IPS-11a (cell line): ENCODE measurements around the gene GNB3.
"Not testable (repeated sequence)": the region's sequence is repeated elsewhere in the genome, so short reads cannot be mapped to it uniquely, and the experiment has no call there.

ENCODE experiments used
- H3K4me3 ChIP-seq: one replicate; pipeline ENCODE4 v1.5.1; 2013; ENCODE audit warnings: low read depth, low read length, control low read depth

The GNB3 gene

DNA sequence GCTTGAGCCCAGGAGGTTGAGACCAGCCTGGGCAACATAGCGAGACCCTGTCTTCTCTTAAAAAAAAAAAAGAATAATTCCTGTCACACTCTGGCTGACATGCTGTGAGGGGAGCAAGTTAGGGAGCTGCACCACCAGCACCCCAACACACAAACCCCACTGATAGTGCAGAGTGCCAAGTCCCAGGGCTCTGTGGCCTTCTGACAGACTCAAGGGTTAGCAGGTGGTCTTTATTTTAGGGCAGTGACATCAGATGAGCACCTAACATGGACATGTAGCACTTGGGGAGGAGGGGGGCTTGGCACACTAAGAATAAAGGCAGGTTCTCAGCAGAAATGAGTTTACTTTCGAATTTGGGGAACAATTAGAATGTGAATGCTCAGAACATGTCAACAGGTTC, 18.1 kb downstream of the GNB3 start:
- no peak overlapping the region for H3K4me3 ChIP-seq

DNA sequence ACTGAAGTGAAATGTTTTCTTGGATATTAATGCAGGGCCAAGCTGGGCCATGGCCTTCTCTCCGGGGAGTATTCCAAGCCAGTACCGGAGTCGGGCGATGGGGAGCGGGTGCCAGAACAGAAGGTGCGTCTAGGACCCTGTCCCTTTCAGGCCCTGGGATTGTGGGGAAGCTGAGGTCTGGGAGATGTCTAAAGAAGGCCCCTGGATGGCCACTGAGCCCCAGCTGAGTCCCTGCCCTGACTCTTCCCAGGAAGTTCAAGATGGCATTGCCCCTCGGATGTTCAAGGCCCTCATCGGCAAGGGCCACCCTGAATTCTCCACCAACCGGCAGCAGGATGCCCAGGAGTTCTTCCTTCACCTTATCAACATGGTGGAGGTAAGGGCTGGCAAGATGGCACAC, 19.4 kb downstream of the GNB3 start:
- no peak overlapping the region for H3K4me3 ChIP-seq

DNA sequence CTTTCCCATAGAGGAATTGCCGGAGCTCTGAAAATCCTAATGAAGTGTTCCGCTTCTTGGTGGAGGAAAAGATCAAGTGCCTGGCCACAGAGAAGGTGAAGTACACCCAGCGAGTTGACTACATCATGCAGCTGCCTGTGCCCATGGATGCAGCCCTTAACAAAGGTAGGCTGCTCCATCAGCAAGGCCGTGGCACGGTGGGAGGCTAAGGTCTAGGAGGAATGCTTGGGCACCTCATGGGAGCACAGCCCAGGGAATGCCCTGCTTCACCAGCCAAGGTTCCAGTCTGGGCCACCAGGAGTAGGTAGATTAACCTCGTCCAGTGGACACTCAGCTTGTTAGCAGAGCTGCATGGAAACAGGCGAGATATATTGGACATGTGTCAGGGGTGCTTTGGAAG, 20.2 kb downstream of the GNB3 start:
- H3K4me3 ChIP-seq, result no peak overlapping the region

DNA sequence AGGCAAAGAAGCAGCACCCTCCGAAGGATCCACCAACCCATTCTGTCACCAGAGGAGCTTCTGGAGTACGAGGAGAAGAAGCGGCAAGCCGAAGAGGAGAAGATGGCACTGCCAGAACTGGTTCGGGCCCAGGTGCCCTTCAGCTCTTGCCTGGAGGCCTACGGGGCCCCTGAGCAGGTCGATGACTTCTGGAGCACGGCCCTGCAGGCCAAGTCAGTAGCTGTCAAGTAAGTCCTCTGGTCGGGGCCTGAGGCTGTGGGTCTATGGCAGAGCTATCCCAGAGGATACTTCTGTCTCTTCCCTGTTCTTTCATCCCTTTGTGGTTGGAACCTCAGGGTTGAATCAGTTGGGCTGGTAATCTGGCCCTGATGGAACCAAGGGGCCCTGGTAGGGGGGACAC, 20.7 kb downstream of the GNB3 start:
- H3K4me3 ChIP-seq, result no peak overlapping the region

DNA sequence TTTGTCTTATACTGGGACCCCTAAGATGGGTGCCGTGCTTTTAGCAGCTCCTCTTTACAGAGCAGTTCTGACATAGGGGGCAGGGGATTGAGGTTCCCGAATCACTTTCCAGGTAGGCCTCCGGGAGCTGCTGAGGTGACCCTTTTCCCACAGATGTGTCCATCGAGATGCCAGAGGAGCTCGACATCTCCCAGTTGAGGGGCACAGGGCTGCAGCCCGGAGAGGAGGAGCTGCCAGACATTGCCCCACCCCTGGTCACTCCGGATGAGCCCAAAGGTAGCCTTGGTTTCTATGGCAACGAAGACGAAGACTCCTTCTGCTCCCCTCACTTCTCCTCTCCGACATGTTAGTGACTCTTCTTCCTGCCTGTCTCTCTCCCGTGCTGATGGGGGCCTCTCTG, 22.3 kb downstream of the GNB3 start:
- no peak overlapping the region for H3K4me3 ChIP-seq

DNA sequence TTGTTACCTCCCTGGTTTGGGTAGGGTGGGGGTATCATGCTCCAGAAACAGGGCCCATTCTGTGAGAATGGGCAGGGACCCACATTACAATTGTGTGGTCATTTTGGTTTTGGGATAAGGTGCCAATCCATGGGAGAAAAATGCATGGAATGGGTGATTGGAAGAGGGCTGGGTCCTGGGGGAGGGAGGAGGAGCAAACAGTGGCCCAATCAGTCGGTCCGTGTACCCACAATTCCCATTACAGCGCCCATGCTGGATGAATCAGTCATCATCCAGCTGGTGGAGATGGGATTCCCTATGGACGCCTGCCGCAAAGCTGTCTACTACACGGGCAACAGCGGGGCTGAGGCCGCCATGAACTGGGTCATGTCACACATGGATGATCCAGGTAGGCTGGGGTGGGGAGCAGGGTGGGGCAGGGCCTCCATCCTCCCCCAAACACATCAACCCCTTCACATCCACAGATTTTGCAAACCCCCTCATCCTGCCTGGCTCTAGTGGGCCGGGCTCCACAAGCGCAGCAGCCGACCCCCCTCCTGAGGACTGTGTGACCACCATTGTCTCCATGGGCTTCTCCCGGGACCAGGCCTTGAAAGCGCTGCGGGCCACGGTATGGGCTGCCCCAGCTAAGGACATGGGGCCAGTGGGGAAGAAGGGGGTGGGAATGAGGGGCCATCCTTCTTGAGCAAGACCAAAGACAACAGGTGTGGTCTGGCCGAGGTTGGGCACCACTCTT, 23.0 kb downstream of the GNB3 start:
- no peak overlapping the region for H3K4me3 ChIP-seq

DNA sequence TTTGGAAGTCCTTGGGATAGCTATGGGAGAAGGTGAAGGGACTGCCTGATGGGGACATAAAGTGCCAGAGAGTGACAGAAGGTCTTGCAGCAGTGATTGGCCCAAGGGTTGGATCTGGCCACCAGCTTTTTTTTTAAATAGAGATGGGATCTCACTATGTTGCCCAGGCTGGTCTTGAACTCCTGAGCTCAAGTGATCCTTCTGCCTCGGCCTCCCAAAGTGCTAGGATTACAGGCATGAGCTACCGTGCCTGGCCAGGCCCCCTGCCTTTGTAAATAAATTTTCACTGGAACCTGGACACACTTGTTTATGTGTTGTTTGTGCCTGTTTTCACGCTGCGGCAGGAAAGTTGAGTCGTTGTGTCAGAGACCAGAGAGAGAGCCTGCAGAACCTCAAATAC, 24.6 kb downstream of the GNB3 start:
- H3K4me3 ChIP-seq, result not testable (repeated sequence)

DNA sequence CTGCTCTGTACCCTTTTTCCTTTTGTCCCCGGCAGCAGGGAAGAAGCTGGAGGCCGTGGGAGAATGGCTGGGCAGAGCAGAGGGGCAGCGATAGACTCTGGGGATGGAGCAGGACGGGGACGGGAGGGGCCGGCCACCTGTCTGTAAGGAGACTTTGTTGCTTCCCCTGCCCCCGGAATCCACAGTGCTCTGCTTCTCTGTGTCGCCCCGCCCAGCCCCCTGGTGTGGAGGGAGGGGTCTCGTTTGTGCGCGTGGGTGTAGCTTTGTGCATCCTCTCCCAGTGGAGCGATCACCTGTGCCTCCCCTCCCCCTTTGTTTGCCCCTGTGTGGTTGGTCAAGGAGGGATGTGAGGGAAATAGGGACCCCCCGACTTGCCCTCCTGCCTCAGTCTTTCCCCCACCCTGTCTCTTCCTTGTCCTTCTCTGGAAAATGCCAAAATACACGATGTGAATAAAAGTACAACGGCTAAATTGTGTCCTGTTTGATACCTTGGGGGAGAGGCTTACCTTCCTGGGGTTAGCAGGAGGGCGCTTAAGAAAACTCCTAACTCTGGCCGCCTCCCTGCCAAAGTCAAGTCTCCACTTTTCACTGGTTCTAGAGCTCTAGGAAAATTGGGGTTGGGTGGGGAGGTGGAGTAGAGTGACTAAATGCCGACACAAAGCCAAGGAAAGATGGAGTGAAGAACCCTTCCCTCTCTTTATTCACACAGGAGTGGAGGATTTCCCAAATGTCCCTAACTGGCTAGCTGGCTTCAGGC, 25.6 kb downstream of the GNB3 start:
- peak overlapping the region; percentile 54 for H3K4me3 ChIP-seq

DNA sequence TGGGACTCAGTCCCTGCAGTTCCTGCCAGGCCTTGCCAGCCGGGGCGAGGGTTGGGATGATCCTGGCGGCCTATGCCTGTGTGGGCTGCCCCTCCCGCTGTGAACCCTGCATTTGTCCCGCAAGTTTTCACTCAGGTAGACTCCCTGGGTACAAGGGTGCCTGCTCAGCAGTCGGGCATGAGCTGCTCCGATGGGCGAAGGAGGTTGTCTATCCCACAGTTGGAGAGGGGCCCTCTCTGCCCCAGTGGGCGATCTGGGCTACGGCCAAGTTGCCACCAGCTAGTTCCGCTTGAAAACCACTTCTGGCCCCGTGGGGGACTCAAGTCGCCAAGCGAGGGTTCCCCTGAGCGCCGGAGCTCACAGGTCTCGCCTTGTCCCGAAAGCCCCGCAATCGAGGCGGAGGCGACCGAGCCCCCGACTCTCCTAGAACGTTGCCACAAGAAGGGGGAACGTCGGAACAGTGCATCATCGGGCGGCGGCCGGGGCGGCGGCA, 26.2 kb downstream of the GNB3 start:
- peak overlapping the region; percentile 54 for H3K4me3 ChIP-seq

DNA sequence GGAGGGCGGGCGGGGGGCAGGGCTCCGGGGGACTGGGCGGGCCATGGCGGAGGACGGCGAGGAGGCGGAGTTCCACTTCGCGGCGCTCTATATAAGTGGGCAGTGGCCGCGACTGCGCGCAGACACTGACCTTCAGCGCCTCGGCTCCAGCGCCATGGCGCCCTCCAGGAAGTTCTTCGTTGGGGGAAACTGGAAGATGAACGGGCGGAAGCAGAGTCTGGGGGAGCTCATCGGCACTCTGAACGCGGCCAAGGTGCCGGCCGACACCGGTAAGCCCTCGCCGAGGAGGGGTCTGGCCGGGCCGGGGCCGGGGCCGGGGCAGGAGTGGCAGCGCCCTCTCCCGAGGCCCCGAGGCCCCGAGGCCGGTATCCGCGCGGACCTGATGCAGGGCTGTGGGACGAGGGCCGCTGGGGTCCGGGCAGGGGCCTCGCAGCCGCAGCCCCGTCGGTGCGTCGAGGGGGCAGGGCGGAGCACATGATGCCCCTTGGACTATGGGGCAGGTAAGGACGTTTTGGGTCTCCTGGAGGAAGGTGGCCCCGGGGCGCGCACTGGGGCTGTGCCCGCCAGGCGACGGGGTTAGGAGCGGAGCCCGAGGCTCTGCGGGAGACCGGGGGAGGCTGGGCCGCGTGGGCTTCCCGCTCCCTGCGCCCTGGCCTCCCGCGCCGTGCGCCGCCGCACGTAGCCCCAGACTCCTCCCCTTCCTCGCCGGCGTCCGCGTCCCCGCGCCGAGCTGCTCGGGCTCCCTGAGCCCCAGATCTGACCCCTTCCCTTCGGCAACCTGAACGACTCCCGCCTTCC, 26.9 kb downstream of the GNB3 start, which contains the start of gene TPI1:
Gene TPI1, plus strand, starts transcription at position 119 of the 798 bp plus-strand sequence. Its CDS starts 36 bp downstream, at position 155.
- H3K4me3 ChIP-seq, result peak within 1 kb of the TSS; percentile 98

DNA sequence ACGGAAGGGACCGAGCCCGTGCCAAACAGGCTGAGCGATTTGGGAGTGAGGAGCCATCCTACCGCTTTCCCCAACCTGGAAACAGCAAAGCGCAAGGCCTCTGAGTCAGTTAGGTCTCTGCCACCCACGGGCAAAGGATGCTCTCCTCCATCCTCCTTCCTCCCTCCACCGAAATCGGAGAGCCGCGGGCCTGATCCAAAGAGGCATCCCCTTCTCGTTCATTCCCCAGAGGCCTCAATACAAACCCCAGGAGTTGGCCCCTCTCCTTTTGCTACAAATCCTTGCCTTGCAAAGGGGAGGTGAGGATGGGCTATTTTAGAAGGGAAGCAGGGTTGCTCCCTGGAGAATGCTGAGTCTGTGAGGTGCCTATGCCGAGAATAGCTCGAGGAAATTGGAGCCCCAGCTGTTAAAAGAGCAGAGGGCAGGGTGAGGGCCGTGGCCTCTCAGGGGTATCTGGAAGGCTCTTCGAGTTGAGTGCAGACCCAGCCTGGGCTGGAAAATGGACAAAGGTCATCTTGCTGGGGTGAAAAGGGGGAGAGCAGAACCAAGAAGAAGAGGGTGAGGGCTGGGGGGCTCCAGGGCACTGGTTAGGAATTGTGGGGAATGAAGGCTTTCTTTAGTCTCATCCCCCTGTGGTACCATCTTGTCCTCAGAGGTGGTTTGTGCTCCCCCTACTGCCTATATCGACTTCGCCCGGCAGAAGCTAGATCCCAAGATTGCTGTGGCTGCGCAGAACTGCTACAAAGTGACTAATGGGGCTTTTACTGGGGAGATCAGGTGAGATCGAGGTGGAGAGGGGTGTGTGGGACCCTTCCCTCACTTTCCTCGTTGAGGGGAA, 27.7 kb downstream of the GNB3 start:
- peak overlapping the region; percentile 98 for H3K4me3 ChIP-seq

DNA sequence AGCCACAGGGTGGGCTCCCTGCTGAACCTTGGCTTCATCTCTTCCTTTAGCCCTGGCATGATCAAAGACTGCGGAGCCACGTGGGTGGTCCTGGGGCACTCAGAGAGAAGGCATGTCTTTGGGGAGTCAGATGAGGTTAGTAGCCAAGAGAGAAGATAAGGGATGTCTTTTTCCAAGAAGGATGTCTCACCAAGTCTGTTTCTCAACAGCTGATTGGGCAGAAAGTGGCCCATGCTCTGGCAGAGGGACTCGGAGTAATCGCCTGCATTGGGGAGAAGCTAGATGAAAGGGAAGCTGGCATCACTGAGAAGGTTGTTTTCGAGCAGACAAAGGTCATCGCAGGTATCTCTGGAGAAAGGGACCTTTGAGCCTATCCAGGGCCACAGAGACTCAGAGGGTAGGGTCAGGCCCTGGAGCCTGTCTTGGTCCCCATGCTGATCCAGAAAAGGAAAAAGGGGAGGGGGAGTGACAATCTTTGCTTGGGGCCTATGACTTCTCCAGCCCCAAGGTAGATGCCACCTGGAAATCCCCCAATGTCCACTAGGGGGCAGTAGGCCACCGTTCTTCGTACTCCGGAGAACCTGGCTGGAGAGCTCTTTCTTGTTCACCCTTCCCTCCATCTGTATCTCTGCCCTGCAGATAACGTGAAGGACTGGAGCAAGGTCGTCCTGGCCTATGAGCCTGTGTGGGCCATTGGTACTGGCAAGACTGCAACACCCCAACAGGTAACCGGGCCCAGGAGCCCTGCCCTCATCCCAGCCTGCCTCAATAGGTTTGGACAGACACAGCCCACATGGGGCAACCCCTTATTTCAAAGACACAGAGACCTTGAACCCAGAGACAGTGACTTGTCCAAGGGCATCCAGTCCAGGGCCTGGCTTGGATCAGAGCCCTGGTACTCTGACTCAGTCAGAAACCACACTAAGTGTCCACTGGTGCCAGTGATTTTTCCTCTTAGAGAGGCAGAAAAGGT, 28.6 kb downstream of the GNB3 start:
- H3K4me3 ChIP-seq, result peak overlapping the region; percentile 98

DNA sequence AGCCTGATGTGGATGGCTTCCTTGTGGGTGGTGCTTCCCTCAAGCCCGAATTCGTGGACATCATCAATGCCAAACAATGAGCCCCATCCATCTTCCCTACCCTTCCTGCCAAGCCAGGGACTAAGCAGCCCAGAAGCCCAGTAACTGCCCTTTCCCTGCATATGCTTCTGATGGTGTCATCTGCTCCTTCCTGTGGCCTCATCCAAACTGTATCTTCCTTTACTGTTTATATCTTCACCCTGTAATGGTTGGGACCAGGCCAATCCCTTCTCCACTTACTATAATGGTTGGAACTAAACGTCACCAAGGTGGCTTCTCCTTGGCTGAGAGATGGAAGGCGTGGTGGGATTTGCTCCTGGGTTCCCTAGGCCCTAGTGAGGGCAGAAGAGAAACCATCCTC, 29.6 kb downstream of the GNB3 start:
- H3K4me3 ChIP-seq, result not testable (repeated sequence)

DNA sequence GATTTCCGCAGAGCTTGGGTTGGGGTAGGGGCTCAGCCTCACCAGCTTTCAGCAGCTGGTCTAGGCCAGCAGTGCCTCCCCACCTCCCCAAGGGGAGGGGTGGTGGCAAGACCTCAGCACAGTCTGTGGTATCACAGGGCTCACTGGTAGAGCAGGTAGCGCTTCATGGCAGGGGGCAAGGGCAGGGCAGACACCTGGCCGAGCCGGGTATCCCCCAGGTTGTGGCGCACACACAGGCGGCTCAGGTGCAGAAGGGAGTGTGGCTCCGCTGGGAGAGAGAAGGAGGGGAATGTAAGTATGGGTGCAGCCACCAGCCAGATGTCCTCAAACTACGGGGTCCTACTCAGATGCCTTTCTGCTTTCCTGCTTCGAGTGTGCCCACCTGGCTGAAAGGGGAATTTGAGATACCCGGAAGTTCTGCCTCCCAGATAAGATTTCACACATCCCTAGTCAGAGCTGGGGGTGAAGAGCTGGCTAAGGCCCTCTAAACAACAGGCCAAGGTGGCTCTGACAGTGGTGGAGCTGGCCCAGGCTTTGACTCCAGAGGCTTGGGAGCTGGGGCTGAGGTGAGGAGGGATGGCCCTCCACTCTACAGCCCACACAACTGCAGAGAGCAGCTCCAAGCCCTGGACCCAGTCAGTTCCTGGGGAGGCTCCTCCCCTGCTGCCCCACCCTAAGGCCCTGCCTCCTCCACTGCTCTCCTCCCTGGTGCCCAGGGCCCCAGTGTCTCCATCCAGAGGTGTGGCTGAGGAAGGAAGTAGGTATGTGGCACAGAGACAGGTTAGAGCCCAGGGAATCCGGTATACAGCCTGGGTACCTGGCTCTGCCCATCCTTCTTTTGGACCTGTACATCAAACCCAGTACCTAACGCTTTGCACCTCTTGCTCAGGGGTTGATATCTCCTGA, 30.6 kb downstream of the GNB3 start:
- H3K4me3 ChIP-seq, result peak overlapping the region; percentile 77

DNA sequence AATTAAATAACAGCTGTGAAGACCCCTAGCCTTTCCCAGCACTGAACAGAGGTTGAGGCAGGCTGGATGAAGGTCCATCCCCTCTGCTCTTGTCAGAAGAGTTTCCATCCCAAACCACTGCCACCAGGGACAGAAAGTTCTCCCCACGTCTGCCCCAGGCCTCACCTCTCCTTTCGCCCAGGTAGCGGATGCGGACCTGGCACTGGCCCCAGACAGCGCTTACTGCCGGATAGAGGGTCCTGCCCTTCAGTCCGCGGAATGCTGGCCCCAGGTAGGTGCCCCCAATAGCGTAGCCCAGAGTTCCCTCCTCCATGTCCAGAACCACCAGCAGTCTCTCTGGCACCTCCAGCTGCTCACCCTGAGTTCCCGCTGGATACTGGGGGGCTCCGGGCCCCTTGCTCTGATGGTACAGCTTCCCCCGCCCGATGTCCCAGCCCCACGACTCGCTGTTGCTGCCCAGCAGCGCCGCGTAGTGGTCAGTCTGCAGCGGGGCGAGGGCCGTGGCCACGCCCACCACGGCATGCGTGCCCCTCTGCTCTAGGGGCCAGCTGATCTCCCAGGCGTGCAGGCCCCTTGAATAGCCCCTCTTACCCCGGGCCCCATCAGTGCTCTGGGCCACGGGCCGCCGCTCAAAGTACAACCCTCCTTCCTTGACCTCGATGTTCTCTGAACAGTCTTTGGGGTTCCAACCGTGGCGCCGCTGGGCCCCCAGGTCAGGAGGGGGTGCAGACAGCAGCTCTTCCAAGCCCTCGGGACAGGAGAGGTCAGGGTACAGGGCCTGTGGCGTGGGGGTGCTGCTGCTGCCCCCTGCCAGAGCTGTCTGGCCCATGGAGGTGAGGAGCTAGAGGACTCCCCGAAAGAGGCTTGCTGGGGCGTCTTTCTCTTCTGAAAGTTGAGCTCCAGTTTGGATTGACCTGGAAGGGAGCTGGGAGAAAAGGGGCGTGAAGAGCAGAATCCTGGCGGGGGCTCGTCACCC, 31.6 kb downstream of the GNB3 start:
- H3K4me3 ChIP-seq, result peak overlapping the region; percentile 77

DNA sequence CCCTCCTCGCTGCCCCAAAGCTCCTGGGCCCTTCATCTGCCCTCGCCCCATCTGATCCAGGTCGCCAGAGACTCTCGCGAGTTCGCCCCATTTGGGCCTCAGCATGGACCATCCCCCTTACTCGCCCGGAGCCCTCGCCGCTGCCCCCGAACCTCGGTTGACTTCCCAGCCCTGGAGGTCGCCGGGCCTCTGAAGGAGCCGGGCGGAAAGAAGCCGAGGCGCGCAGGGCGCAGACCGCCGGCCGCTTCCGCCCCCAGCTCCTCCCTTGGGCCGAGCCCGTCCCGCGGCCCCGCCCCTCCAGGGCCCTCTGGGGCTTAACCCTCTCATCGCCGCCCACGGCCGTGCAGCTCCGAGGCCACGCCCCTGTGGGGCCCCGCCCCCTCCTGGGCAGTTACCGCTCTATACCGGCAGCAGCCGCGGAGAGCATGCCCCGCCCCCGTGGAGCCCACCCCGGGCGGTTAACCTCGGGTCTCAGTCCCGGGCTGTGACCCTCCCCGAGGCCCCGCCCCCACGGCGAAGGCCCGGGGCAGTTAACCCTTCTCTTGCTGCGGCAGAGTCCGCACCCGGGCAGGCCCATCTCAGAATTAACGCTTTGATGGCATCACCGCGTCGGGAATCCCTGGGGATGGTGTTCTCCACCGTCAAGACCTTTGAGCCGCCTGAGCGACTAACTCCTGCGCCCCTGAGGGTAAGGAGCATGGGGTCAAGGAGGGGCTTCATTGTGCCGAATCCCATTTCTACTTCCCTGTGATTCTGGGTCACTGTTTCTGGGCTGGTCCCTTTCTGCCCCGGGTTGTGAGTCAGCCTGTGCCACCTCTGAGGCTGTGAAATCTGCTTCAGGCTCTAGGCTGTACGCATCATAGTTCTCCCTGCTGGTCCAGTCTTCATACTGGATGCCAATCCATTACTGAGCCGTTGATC, 32.6 kb downstream of the GNB3 start, which contains the start of gene SPSB2:
Gene SPSB2, minus strand, starts transcription at position 210 of the 921 bp plus-strand sequence. CDS start 402 bp downstream, outside the sequence.
- H3K4me3 ChIP-seq, result peak within 1 kb of the TSS; percentile 77
